Small intestine (tissue), 16 donors: ENCODE data around the gene TEX13D. TPM values are rescaled to one million over a fixed set of nuclear protein-coding genes. Genes with fewer than 3 reads are reported as not detected.
"Not testable (repeated sequence)": the region's sequence is repeated elsewhere in the genome, so short reads cannot be mapped to it uniquely, and the experiment has no call there.

Experiments used
- DNase-seq, 2 donors: peaks; one replicate each; pipeline versions ENCODE4 v3.0.0 to v3.0.0-alpha.2; 2013
- FAIRE-seq: peaks from 2 replicates; lab custom pipeline; 2012; peaks lifted over from hg19 to GRCh38; lab: Jason Lieb, UNC
- H3K27ac ChIP-seq, 3 donors: one replicate each; pipeline ENCODE4 v1.5.1; 2013; ENCODE audit warnings: low read length in 2 of 3, mild to moderate bottlenecking in 2 of 3, control low read depth in 1 of 3, inconsistent platforms in 1 of 3, low read depth in 1 of 3, moderate library complexity in 1 of 3
- H3K27me3 ChIP-seq, 3 donors: one replicate each; pipeline ENCODE4 v1.6.1; 2013; ENCODE audit warnings: low read length in 3 of 3, inconsistent platforms in 1 of 3; ENCODE audit not compliant: control insufficient read depth in 3 of 3, insufficient read depth in 3 of 3
- H3K36me3 ChIP-seq, 3 donors: one replicate each; pipeline ENCODE4 v1.6.1; 2013; ENCODE audit warnings: low read length in 3 of 3, inconsistent platforms in 1 of 3, low read depth in 1 of 3, mild to moderate bottlenecking in 1 of 3, moderate library complexity in 1 of 3; ENCODE audit not compliant: control insufficient read depth in 3 of 3, insufficient read depth in 2 of 3
- H3K4me1 ChIP-seq, 3 donors: one replicate each; pipeline ENCODE4 v1.6.1; 2013; ENCODE audit warnings: low read length in 2 of 3, inconsistent platforms in 1 of 3, low read depth in 1 of 3, mild to moderate bottlenecking in 1 of 3, moderate library complexity in 1 of 3; ENCODE audit not compliant: control insufficient read depth in 3 of 3, insufficient read depth in 2 of 3
- H3K4me3 ChIP-seq, 3 donors: one replicate each; pipeline ENCODE4 v1.5.1; 2013; ENCODE audit warnings: low read length in 3 of 3, control low read depth in 1 of 3, inconsistent platforms in 1 of 3, low read depth in 1 of 3, mild to moderate bottlenecking in 1 of 3, moderate library complexity in 1 of 3
- H3K9me3 ChIP-seq, 2 donors: one replicate each; pipeline ENCODE4 v1.6.1; 2013; ENCODE audit warnings: low read depth in 1 of 2, low read length in 1 of 2; ENCODE audit not compliant: control insufficient read depth in 2 of 2, insufficient read depth in 1 of 2
- WGBS, 3 donors: extraction: QIAGEN DNeasy Blood & Tissue Kit; methylation state at CpG; one replicate each; pipeline ENCODE4 v1.1.7; 2013; 5-methylcytosine and 5-hydroxymethylcytosine counted together
- long read RNA-seq, 10 donors: transcript quantifications; one replicate each; lab custom pipeline, GENCODE V29; 2026
- polyA plus RNA-seq, 4 donors: library from polyadenylated mRNA; stranded (reverse) in 3 of 4; unstranded in 1 of 4; fragments of 200-250 nt in 3 of 4; fragments of 120-200 nt in 1 of 4; gene quantifications; one replicate each; pipeline versions ENCODE4 v1.2.1 to v1.2.3, GENCODE V29; 2013
- donor health status: healthy with polysubstance abuse.
- donor health status: control.
- donor health status: control.
- donor health status: Bipolar disorder and iron deficiency.
- donor health status: healthy.

The TEX13D gene
- not detected for polyA plus RNA-seq
- long read RNA-seq, donor 1, result 0 reads
- long read RNA-seq, donor 2, result 0 reads
- long read RNA-seq, donor 3, result 0 reads
- long read RNA-seq, donor 4, result 0 reads
- long read RNA-seq, donor 5, result 0 reads
- long read RNA-seq, donor 6, result 0 reads
- long read RNA-seq, donor 7, result 0 reads
- long read RNA-seq, donor 8, result 0 reads
- long read RNA-seq, donor 9, result 0 reads
- long read RNA-seq, donor 10, result 0 reads

DNA sequence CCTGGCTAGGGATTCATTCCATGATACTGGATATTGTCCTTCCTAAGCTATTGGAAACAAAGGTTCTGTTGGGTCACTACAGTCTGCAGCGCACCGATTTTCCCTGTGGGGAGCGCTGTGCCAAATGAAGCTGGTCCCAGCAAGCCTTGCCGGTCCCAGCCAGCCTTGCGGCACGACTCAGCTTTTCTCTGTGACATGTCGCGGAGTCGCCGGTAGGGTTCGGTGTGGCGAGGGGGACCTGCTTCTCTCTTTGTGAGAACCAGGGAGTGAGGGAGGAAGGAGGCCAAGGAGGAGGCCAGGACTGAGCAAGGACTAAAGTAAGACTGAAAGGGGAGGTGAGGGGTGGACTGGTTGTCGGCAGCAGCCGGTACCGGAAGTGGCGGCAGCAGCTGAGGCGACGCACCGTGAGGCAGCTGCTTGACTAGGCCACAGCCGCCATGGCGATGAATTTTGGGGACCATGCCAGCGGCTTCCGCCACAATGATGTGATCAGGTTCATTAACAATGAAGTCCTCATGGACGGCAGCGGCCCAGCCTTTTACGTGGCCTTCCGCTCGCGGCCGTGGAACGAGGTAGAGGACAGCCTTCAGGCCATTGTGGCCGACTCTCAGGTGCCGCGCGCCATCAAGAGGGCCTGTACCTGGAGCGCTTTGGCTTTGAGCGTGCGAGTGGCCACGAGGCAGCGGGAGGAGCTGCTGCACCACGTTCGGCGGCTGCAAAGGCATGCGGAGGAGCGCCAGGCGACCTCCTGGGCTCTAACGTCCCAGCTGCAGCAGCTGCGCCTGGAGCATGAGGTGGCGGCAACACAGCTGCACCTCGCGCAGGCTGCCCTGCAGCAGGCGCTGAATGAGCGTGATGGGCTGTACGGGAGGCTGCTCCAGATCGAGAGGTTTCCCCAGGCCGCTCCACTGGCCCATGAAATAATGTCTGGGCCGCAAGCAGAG is at the start of gene TEX13D:
Gene TEX13D, plus strand, starts transcription at position 180 of the 944 bp plus-strand sequence. Its CDS starts 258 bp downstream, at position 438.
- H3K4me1 ChIP-seq, result no peaks in the 10 kb centered on the region
- H3K27ac ChIP-seq, result no peak within 1 kb of the TSS
- FAIRE-seq (no peak), DNase-seq (no peak)
- H3K36me3 ChIP-seq, result no peaks in the 10 kb centered on the region
- H3K9me3 ChIP-seq, result no peaks in the 10 kb centered on the region
- WGBS, 3 donors, result 92 to 96% (median 93%) methylated on average over 54 to 57 of the region's 57 CpGs
- H3K4me3 ChIP-seq, result no peak within 1 kb of the TSS
- no peaks in the 10 kb centered on the region for H3K27me3 ChIP-seq

DNA sequence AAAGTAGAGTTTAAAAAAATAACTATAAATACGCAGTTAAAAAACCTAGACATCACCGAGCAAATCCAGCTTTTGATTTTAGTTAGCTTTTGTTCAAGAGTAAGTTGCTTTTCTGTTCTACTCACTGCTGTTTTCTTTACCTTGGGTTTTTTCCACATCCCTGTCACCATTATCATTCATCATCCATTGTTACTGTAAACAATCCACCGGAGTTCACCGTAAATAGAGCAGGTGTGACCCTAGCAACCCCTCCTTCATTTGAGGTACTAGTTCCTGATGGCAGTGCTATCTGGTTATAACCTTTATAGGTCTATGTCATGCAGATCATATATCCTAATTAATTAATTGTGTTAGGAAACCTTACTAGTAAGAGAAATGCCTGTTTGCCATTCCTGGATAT is 43.0 kb upstream of the TEX13D start:
- no peaks in the 10 kb centered on the region for H3K4me1 ChIP-seq
- FAIRE-seq, result no peak
- 46 to 59% (median 51%) methylated on average over 4 of the region's 4 CpGs for WGBS, 3 donors
- H3K9me3 ChIP-seq, result no peaks in the 10 kb centered on the region
- no peak overlapping the region for H3K4me3 ChIP-seq
- no peaks in the 10 kb centered on the region for H3K27me3 ChIP-seq
- H3K36me3 ChIP-seq, result no peaks in the 10 kb centered on the region
- no peak overlapping the region for H3K27ac ChIP-seq
- no peak for DNase-seq

DNA sequence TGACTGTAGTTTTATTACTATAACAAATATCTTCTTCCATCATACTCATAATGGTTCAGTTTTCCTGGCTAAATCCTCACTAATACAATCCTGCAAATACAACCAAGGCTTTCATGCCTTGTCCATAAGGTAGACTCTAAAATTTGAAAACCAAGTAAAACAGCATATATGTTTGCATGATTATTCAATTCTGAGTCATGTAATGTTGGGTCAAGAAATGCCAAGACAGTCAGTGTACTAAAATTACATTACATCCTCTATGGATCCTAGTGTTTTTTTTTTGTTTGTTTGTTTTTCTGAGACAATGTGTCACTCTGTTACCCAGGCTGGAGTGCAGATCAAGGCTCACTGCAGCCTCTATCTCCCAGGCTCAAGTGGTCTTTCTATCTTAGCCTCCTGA is 38.6 kb upstream of the TEX13D start:
- FAIRE-seq, result no peak
- no peaks in the 10 kb centered on the region for H3K36me3 ChIP-seq

DNA sequence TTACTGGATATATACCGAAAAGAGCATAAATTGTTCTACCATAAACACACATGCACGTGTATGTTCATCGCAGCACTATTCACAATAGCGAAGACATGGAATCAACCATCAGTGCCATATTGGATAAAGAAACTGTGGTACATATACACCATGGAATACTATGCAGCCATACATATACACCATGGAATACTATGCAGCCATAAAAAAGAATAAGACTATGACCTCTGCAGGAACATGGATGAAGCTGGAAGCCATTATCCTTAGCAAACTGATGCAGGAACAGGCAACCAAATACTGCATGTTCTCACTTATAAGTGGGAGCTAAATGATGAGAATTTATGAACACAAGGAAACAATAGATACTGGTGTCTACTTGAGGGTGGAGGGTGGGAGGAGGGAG is 33.1 kb upstream of the TEX13D start:
- 88 to 95% (median 94%) methylated on average over 4 of the region's 4 CpGs for WGBS, 3 donors
- not testable (repeated sequence) for H3K4me1 ChIP-seq, H3K27me3 ChIP-seq, H3K36me3 ChIP-seq, H3K9me3 ChIP-seq, H3K4me3 ChIP-seq, H3K27ac ChIP-seq, FAIRE-seq, DNase-seq

More for the DNA sequence above, 38.6 kb upstream of the TEX13D start:
- no peak overlapping the region for H3K27ac ChIP-seq
- no peak for DNase-seq
- no peaks in the 10 kb centered on the region for H3K9me3 ChIP-seq
- no peaks in the 10 kb centered on the region for H3K4me1 ChIP-seq
- no peak overlapping the region for H3K4me3 ChIP-seq
- H3K27me3 ChIP-seq, result no peaks in the 10 kb centered on the region

DNA sequence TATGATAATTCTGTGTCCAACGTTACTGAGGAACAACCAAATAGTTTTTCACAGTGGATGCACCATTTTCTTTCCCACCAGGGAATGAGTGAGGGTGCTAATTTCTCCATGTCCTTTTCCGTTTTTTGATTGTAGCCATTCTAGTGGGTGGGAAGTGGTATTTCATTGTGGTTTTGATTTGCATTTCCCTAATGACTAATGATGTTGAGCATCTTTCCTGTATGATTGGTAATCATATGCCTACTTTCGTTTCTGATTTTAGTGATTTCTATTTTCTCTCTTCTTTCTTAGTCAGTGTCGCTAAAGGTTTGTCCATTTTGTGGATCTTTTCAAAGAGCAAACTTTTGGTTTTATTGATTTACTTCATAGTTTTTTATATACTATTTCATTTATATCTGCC is 32.1 kb upstream of the TEX13D start:
- no peaks in the 10 kb centered on the region for H3K36me3 ChIP-seq
- 45 to 65% (median 55%) methylated on average over 4 of the region's 4 CpGs for WGBS, 3 donors
- no peaks in the 10 kb centered on the region for H3K4me1 ChIP-seq
- H3K4me3 ChIP-seq, result no peak overlapping the region
- DNase-seq, result peak in 1 of 2 donors; percentile 1
- peak; percentile 89 for FAIRE-seq
- no peaks in the 10 kb centered on the region for H3K9me3 ChIP-seq
- H3K27ac ChIP-seq, result no peak overlapping the region
- no peaks in the 10 kb centered on the region for H3K27me3 ChIP-seq

DNA sequence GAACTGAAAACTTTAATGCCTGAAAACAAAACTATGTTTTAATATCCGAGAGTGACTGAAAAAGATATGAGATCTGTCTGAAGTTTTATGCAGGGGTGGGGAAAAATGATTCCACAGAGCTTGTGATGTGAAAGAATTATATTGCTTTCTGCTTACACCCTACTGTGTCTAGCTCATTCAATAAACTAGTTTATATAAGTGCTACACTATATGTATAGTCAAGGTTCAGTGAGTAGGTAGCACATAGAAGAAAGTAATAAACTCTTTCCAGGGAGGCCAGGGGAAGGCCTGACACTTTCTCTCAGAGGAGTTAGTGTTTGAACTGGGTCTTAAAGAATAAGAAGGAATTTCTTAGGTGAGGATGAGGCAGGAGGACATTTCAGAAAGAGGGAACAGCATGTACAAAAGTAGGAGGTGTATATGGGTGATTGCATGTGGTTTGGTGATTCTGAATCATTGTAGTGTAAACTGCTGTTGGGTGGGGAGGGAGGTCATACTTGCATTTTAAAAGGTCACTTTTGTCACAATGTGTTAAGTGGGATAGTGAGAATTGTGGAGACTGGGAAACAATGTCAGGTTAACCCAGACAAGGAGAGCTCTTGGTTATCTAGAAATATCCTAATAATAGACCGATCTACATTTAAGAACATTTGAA is 25.1 kb upstream of the TEX13D start:
- Histone ChIP-seq H3K9me3 (no peaks in the 10 kb centered on the region), H3K4me3 (no peak overlapping the region), H3K27me3 (no peaks in the 10 kb centered on the region), H3K36me3 (no peaks in the 10 kb centered on the region), H3K4me1 (no peaks in the 10 kb centered on the region), H3K27ac (no peak overlapping the region)
- no peak for FAIRE-seq
- no peak for DNase-seq
- 59 to 79% (median 60%) methylated on average over 2 of the region's 2 CpGs for WGBS, 3 donors

DNA sequence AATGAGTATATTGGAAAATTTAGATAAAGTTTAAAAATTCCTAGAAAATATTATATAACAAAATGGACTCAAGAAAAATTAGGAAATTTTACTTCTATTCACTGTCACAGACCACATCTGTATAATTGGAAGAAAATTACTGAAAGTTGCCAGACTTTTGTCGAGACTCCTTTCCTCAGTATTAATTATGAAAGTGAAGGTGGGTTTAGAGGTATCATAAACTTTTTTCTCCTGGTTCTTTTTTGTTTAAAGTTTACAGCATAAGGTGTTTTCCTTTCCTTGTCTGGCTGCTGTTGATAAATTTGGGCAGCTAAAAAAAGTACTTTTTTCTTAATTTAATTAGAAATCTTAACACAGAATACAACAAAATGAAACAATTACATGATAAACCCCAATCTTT is 6.7 kb upstream of the TEX13D start:
- Histone ChIP-seq H3K27me3 (no peaks in the 10 kb centered on the region), H3K9me3 (no peaks in the 10 kb centered on the region), H3K4me1 (no peaks in the 10 kb centered on the region), H3K36me3 (no peaks in the 10 kb centered on the region), H3K4me3 (no peak overlapping the region), H3K27ac (no peak overlapping the region)
- DNase-seq, result no peak
- WGBS, 3 donors, result 39 to 61% (median 41%) methylated on average over 1 of the region's 1 CpG
- no peak for FAIRE-seq

DNA sequence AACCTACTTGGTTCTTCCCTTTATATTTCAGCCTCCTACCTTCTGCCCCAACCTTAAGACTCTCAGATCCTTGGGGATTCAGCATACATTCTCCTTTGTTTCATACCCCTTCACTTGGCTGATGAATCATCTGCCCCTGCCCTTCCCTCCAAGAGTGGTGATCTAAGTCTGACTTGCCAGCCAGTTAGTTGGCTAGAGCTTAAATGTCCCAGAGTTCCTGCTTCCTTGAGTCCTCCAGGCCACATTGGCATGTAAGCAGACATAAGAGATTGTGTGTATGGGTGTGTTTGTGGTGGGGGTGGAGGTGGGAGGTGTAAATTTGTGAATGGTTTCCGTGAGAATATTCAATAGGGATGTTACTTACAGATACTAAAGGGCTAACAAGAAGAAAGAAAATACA is 3.7 kb upstream of the TEX13D start:
- WGBS, 3 donors, result 70 to 93% (median 74%) methylated on average over 1 of the region's 1 CpG
- Histone ChIP-seq H3K4me1 (no peaks in the 10 kb centered on the region), H3K4me3 (no peak overlapping the region), H3K27ac (no peak overlapping the region), H3K36me3 (no peaks in the 10 kb centered on the region), H3K27me3 (no peaks in the 10 kb centered on the region), H3K9me3 (no peaks in the 10 kb centered on the region)
- DNase-seq, result no peak
- no peak for FAIRE-seq
